GM19043 (cell line): ENCODE measurements around the gene XAF1.
"Not testable (repeated sequence)": the region's sequence is repeated elsewhere in the genome, so short reads cannot be mapped to it uniquely, and the experiment has no call there.

Source experiments
- ATAC-seq: cut with Tn5 transposase; IDR thresholded peaks from one replicate; pipeline ENCODE4 v1.9.1; 2021; ENCODE audit warnings: low read depth; ENCODE audit not compliant: unreplicated experiment

XAF1 gene

DNA sequence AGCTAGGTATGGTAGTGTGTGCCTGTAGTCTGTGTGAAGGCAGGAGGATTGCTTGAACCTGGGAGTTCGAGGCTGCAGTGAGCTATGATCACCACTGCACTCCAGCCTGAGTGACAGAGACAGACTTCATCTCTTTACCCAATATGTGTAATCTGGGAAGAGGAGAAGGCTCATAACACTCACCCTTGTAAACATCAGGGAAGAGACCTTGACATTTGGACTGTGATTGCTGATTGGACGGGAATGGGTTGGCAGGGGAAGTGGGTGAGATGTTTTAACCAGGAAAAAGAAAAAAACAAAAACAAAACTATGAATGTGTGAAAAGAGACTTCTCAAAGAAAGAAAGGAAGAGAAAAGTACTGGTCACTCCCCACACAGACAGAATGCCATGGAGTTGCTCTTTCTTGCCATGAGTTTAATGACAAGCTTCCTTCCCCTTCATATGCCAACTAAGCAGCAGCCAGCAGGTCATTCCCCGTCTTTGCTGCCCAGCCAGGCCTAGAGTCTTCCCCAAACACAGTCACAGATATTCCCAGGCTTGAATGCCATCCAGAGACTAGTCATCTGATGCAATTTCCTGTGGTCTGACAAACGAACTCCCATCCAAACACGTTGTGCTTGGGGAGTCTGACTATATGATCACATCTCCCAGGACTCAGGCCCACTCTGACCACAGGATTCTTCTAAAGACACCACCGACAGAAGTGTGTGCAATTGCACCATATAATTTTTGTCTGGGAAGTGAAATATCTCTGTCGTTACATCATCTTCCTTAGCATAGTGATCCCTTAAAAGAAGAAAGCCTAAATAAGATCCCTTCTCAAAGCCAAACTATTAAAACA is 3.6 kb upstream of the XAF1 start:
- ATAC-seq, result no peak

GRCh38 chr17:6753006-6753445 is 2.8 kb upstream of the XAF1 start:
- no peak for ATAC-seq

GRCh38 chr17:6753546-6753945 is 2.3 kb upstream of the XAF1 start:
- ATAC-seq, result no peak

DNA sequence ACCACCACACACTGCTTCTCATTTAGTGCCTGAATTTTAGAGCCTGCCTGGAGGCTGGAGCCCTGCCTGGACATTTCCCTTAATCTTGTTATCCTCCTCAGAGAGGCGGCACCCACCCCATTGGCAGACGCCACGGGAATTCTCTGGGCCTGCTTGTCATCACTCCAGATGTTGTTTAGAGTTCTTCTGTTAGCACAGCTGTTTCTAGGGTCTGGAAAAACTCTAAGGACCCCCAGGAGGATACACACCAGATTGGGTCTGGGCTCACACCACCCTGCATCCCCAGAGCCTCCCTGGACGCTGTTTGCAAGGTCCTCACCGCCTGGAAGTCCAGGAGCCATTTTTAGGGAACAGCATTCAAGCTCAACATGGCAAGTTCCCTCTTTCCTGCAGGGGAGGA is 565 bp upstream of the XAF1 start:
- ATAC-seq, result no peak

DNA sequence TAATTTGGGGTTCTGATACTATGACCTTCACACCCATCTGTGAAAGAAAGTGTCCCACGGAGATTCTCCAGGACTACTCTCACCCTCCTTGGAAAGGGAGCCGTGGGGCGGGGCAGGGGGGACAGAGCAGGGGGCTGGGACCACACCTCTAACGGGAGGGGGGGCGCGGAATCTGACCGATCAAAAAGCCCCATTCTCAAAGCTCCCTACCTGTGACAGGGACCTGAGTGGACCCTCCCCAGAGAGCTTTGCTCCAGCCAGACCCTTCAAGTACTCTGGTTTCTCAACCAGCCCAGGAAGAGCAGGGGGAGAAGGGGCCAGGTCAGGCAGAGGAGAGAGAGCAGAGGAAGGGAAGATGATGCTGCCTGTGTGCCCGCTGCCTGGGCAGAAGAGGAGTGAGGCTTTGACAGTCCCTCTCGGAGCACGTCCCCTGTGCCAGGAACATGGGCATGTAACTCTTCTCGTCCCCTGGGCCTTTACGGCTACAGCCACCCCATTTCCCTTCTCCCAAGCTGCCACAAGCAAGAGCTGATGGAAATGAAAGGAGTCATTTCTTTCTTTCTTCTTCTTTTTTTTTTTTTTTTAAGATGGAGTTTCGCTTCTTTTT is 682 bp downstream of the XAF1 start:
- no peak for ATAC-seq

DNA sequence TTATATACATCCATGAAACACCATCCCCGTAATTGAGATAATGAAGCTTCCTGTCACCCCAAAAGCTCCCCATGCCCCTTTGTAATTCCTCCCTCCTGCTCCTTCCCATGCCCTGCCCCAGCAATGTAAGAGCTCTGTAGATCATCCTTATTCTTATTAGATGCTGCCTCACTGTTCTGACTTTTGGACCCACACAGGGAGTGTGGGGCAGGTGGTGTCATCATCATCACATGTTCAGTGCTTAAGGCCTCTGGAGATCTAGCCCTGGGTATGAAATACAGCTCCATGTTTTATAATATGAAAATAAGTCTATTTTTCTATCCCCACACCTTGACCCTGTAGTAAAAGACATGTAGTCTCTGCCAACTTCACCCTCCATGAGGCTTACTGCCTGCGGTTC is 1.9 kb downstream of the XAF1 start:
- ATAC-seq, result no peak

GRCh38 chr17:6761779-6762178 is 5.9 kb downstream of the XAF1 start:
- no peak for ATAC-seq

- ATAC-seq, result no peak
Observed at GRCh38 chr17:6768447-6768846, 12.6 kb downstream of the XAF1 start.

DNA sequence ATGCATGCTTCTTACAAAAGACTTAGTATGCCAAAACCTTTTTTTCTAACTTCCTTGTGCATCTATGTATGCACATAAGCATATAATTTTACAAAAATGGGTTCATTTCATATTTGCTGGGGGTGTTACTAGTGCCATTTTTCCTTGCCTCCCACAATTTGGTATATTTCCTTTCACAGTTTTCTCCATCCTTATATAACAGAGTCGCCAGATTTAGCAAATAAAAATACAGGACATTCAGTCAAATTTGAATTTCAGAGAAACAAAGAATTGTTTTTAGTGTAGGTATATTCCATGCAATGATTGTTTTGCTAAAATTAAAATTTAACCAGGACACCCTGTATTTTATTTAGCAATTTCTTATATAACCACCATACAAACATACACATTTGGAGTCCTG is 16.2 kb downstream of the XAF1 start:
- no peak for ATAC-seq

GRCh38 chr17:6774906-6775305 is 19.1 kb downstream of the XAF1 start:
- not testable (repeated sequence) for ATAC-seq

DNA sequence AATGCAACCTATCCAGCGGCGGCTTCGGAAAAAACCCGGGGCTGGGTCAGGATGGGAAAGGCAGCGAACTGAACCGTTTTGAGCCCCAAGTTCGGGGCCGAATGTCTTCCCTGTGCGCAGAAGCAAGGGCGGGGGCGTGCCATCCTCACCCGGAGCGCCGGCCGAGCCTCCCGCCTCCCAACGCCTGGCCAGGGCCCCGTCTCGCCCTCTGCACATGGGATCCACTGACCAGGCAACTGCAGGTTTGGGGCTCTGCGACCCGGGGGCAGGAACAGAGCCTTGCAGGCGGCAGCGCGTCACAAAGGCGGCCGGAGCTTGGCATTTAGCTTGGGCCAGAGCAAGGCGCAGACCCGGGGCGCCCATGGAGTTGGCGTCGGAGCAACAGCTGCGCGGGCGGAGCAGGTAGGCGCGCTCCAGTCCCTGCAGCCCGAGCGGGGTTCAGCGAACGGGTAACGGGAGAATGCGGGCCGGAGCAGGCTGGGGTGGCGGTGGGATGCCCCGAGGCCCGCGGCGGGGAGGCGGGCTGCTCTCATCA is 20.1 kb downstream of the XAF1 start, which contains the start of gene FBXO39:
Gene FBXO39, plus strand, starts transcription at position 345 of the 535 bp plus-strand sequence. CDS start 3,654 bp downstream, outside the sequence.
- ATAC-seq, result no peak

- ATAC-seq, result no peak
Observed at GRCh38 chr17:6779411-6779810, 23.6 kb downstream of the XAF1 start.

DNA sequence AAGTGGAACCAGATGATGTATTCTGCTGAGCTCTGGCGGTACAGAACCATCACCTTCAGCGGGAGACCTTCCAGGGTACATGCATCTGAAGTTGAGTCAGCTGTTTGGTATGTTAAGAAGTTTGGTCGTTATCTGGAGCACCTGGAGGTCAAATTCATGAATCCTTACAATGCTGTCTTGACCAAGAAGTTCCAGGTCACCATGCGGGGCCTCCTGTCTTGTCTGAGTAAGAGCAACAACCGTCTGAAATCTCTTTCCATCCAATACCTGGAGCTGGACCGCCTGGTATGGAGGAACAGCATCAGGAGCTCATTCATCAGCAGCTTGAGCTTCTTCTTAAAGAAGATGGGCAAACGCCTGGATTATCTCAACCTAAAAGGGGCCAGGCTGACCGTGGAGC is 24.2 kb downstream of the XAF1 start:
- ATAC-seq, result no peak

- ATAC-seq, result no peak
Observed at GRCh38 chr17:6780886-6781285, 25.0 kb downstream of the XAF1 start.

GRCh38 chr17:6782244-6782643 is 26.4 kb downstream of the XAF1 start:
- ATAC-seq, result no peak

DNA sequence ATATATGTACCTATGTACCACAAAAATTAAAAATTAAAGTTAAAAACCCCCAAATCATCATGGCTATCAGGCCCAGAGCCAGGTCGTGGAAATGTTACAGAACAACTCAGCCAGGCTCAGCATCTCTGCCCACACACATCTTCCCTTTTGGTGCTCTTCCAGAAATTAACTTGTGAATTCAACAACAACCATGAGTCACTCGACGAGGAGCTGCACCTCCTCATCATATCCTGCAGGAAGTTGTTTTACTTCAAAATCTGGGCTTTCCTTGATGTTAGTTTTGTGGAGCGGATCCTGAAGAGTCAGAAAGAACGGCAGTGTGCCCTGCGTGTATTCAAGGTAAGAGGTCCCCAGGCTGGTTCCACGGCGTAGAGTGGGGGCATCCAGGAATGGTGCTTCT is 30.8 kb downstream of the XAF1 start:
- ATAC-seq, result no peak

- no peak for ATAC-seq
Observed at GRCh38 chr17:6787081-6787693, 31.3 kb downstream of the XAF1 start.

DNA sequence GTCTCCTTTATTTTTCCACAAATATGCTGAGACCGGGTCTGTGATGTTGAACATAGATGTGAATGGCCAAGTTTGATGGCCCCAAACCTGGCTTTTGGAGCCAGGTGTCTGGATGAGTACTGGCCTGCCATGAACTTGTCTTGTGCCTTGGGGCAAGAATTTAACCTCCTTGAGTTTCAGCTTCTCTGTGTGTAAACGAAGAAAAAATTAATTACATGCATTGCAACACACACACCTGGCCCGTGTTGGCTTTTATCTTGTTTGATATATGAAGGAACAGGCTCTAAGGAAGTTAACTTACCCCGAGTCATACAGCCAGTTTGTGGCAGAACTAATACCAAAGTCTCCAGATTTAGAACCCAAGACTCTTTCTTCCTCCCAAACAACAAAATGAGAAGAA is 33.3 kb downstream of the XAF1 start:
- ATAC-seq, result no peak

GRCh38 chr17:6793748-6794493 is 38.1 kb downstream of the XAF1 start:
- ATAC-seq, result no peak

GRCh38 chr17:6796017-6796886 is 40.4 kb downstream of the XAF1 start:
- no peak for ATAC-seq
